ENCODE results near the gene ZNF786. TPM values are rescaled to one million over a fixed set of nuclear protein-coding genes. Genes with fewer than 3 reads are reported as not detected.

The ZNF786 gene
- total and polyA plus RNA-seq, 9 of the 15 experiments (the other 6 are each of a cell fraction or from before 2014, with no cell fraction given): 0.31 to 5.4 (median 3.0) TPM

DNA sequence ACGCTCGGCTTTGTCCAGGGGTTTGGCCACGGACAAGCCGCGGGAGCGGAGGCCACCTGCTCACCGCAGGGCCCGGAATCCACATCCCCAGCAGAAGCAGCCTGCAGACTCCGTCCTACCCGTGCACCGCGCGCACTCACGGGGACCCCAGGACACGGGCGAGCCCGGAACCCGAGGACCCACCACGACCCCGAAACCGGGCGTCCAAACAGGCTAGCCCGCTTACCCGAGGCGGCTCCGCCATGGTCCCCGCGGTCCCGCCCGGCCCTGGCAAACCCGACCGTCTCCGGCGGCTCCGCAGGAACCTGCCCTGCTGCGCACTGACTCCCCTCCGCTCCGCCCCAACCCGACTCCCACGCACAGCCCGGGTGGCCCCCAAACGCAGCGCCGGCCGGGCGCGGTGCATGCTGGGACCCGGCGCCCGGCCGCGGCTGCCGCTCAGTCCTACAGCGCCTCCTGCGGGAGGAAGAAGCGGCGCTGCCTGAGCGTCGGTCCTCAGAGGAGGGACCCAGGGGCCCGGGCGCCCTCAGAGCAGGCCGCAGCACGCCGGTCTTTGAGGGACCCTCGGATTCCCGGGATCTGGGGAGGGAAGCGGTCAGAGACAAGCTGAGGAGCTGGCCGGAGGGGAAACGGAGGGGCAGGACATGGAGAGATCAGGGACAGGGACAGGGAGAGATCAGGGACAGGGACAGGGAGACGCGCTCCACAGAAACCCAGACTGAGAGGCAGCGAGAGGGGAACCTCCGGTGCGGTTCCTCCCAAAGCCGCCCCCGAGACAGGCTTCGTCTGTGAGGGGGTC, at the start of gene ZNF786 (continued):
- TF ChIP-seq, protein P1, sequence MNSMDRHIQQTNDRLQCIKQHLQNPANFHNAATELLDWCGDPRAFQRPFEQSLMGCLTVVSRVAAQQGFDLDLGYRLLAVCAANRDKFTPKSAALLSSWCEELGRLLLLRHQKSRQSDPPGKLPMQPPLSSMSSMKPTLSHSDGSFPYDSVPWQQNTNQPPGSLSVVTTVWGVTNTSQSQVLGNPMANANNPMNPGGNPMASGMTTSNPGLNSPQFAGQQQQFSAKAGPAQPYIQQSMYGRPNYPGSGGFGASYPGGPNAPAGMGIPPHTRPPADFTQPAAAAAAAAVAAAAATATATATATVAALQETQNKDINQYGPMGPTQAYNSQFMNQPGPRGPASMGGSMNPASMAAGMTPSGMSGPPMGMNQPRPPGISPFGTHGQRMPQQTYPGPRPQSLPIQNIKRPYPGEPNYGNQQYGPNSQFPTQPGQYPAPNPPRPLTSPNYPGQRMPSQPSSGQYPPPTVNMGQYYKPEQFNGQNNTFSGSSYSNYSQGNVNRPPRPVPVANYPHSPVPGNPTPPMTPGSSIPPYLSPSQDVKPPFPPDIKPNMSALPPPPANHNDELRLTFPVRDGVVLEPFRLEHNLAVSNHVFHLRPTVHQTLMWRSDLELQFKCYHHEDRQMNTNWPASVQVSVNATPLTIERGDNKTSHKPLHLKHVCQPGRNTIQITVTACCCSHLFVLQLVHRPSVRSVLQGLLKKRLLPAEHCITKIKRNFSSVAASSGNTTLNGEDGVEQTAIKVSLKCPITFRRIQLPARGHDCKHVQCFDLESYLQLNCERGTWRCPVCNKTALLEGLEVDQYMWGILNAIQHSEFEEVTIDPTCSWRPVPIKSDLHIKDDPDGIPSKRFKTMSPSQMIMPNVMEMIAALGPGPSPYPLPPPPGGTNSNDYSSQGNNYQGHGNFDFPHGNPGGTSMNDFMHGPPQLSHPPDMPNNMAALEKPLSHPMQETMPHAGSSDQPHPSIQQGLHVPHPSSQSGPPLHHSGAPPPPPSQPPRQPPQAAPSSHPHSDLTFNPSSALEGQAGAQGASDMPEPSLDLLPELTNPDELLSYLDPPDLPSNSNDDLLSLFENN (IDR thresholded peaks at IDR 0.05; ENCODE audit: low read depth in 2 of 2, low read length in 2 of 2): peak; percentile 55 to 65; a peak in 2 of 4 replicates
- TF ChIP-seq PHF8 (IDR thresholded peaks at IDR 0.05; ENCODE audit: borderline replicate concordance, low read length): peak; percentile 99
- 0 out of 4 replicates have a peak, but pooled peaks of 1 of the 2 experiments have one; percentile 4 for TF ChIP-seq KDM1A (IDR thresholded peaks at IDR 0.05)
- TF ChIP-seq CCNT2 (IDR thresholded peaks at IDR 0.05; ENCODE audit: borderline replicate concordance, extremely low read depth, insufficient read length, low read depth, low read length): peak; percentile 96
- no peak for TF ChIP-seq JUN (IDR thresholded peaks at IDR 0.05; ENCODE audit: borderline replicate concordance, low read depth, low read length)
- TF ChIP-seq JUN (CRISPR knock-in tag; IDR thresholded peaks at IDR 0.05; ENCODE audit: borderline replicate concordance): peak; percentile 93; the same call in 1 of the 2 replicates
- 0 out of 2 replicates have a peak, but pooled peaks have one; percentile 65 for TF ChIP-seq ZNF76 (CRISPR knock-in tag; IDR thresholded peaks at IDR 0.05; ENCODE audit: borderline replicate concordance)
- peak; percentile 95 for TF ChIP-seq MTA3 (IDR thresholded peaks at IDR 0.05; ENCODE audit: borderline replicate concordance)
- no peak for TF ChIP-seq ARID3A (IDR thresholded peaks at IDR 0.05; ENCODE audit: borderline replicate concordance, low read depth, low read length)
- peak; percentile 8; the same call in 1 of the 2 replicates for TF ChIP-seq CBX5 (IDR thresholded peaks at IDR 0.05; ENCODE audit: borderline replicate concordance, low read depth)
- TF ChIP-seq, protein P2, sequence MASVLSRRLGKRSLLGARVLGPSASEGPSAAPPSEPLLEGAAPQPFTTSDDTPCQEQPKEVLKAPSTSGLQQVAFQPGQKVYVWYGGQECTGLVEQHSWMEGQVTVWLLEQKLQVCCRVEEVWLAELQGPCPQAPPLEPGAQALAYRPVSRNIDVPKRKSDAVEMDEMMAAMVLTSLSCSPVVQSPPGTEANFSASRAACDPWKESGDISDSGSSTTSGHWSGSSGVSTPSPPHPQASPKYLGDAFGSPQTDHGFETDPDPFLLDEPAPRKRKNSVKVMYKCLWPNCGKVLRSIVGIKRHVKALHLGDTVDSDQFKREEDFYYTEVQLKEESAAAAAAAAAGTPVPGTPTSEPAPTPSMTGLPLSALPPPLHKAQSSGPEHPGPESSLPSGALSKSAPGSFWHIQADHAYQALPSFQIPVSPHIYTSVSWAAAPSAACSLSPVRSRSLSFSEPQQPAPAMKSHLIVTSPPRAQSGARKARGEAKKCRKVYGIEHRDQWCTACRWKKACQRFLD (CRISPR knock-in tag; IDR thresholded peaks at IDR 0.05): peak; percentile 61; the same call in 1 of the 2 replicates
- no peak for TF ChIP-seq ZNF668 (CRISPR knock-in tag; IDR thresholded peaks at IDR 0.05)
- TF ChIP-seq ZKSCAN1 (IDR thresholded peaks at IDR 0.05; ENCODE audit: low read depth, low read length): peak; percentile 59
- TF ChIP-seq NELFE (IDR thresholded peaks at IDR 0.05; ENCODE audit: insufficient read depth, insufficient read length): no peak
- no peak for TF ChIP-seq ADNP (tag; IDR thresholded peaks at IDR 0.05)
- TF ChIP-seq, protein P3, sequence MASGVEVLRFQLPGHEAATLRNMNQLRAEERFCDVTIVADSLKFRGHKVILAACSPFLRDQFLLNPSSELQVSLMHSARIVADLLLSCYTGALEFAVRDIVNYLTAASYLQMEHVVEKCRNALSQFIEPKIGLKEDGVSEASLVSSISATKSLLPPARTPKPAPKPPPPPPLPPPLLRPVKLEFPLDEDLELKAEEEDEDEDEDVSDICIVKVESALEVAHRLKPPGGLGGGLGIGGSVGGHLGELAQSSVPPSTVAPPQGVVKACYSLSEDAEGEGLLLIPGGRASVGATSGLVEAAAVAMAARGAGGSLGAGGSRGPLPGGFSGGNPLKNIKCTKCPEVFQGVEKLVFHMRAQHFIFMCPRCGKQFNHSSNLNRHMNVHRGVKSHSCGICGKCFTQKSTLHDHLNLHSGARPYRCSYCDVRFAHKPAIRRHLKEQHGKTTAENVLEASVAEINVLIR (CRISPR knock-in tag; IDR thresholded peaks at IDR 0.05): 0 out of 2 replicates have a peak, but pooled peaks have one; percentile 8
